Measurements from ENCODE around the gene RNF115.
"Not testable (repeated sequence)": the region's sequence is repeated elsewhere in the genome, so short reads cannot be mapped to it uniquely, and the experiment has no call there.

The RNF115 gene

DNA sequence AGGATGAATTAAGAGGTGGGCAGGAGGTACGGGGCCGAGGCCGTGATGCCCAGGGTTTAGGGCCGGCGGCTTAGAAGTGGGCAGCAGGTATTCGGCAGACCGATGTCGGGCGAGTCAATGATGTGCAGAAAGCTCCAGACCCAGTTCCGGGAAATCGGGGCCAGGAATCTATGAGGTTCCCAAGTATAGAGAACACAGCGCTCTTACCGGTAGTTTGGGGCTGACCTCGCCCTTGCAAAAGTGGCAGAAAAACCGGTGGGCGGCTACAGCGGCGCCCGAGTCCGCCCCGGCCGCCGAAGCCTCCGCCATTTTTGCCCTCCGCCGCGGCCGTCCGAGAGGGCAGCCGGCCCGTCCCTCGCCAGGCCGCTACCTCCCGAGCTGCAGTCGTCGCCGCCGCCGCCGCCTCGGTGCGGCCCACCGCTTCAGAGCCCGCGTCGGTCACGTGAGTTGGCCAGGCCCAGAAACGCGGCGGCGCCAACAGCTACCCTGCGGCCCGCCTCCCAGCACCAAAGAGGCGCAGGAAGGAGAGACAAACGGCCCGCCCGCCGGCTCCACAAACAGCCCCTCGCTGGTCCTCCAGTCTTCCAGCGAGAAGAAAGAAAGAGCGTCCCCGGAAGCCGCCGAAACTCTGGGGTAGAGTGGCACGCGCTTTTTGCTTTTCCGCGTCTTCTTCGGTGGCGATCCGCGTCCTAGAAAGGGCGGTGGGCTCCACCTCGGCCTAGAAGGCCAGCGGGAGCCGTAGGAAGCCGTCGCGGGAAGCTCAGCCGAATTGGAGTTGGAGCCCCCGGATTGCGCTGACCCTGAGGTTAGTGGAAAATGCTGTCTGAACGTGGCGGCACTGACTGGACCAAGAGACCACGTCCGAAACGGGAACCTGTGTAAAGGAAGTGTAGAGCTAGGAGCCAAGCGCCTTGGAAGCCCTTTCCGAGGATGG lies at the start of gene RNF115, which contains the start of gene POLR3C:
RNF115 (minus strand) TSS at position 531 of the 934 bp plus-strand sequence; CDS start at position 309, 222 bp downstream.
POLR3C (plus strand) TSS at position 636 of the 934 bp plus-strand sequence. CDS start 1,577 bp downstream, outside the sequence.
- DNase-seq: peak; percentile 92

DNA sequence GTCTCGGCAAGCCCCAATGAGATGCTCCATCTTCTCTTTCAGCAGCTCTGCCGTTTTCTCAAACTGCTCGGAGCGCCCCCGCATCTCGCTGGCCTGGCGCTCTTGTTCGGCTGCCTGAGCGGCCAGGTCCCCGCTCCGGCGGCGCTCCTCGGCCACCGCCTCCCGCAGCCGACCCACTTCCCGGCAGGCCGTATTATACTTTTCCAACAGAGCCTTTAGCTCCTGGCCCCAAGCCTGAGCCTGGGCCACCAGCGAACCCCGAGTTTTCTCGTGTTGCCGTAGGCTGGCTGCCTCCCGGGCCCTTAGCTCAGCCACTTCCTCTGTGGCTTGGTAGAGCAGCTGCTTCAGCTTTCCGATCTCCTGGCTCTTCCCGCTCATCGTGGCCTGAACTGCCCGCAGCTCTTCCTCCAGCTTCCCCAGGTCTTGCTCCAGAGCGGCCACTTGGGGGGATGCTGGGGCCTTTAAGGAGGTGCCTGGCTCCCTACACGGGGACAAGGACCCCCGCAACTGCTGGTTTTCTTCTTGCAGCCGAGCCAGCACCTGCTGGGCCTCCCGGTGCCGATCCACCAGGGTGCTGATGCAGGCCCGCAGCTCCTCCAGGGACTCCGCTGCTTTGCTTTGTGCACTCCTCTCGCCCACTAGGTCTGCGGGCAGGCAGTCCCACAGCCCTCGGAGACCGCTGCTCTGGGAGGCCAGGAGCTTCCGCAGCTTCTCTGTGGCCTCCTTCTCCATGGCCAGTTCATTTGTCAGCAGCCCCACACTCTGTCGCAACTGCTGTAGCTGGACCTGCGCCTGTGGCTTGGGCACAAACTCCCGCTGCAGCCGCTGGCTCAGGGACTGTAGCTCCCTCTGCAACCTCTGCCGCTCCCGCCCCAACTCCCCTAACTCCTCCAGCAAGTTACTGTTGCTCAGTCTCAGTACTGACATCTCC lies 48.4 kb upstream of the RNF115 start:
- peak; percentile 29 for DNase-seq

DNA sequence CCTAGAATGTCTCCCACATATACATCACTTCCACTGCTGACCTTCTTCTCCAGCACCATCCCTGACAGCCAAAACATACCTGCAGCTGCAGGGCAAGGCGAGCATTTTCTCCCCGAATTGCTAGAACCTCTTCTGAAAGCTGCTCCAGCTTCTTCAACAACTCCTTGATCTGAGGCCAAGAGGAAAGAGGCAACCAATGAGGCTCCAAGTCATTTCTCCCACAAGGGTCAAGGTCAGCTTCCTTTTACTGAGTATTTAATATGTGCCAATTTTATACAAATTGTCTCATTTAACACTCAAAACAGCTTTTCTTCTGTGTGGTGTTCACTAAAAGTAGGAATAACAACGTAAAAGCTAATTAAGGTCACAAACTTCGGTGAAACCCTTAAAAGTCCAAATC lies 44.3 kb upstream of the RNF115 start:
- DNase-seq: no peak

GRCh38 chr1:145863282-145864018 lies 39.6 kb upstream of the RNF115 start:
- no peak for DNase-seq

DNA sequence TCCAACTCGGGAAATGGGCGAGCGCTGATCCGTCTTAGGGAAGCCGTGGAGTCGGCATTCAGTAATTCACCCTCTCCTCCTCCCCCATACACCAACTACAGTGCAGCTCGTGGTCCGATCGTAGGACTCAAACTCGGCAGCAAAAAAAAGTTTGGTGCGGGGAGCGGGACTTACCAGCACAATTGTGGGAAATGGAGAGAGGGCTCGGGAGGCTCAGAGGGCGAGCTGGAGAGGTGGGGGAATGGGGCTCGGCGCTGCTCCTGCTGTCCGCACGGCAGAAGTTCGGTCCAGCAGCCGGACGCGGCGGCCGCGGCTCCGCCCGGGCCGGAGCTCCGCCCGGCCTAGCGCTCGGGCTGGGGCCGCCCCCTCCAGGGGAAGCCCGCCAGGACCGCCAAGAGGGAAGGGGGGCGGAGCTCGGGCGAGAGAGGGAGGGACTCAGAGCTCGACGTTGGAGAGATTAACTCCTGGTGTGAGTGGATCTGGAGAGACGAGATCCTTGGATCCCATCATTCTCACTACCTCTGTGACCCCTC lies 35.7 kb upstream of the RNF115 start:
- peak; percentile 78 for DNase-seq

GRCh38 chr1:145858901-145859490 lies 35.1 kb upstream of the RNF115 start, which contains the start of gene PIAS3:
Gene PIAS3 (minus strand): TSS chr1:145859081. CDS start chr1:145858990, 91 bp downstream.
- DNase-seq: peak; percentile 85

GRCh38 chr1:145858238-145858900 lies 34.5 kb upstream of the RNF115 start:
- peak; percentile 71 for DNase-seq

GRCh38 chr1:145857170-145857569 lies 33.3 kb upstream of the RNF115 start:
- DNase-seq: no peak

DNA sequence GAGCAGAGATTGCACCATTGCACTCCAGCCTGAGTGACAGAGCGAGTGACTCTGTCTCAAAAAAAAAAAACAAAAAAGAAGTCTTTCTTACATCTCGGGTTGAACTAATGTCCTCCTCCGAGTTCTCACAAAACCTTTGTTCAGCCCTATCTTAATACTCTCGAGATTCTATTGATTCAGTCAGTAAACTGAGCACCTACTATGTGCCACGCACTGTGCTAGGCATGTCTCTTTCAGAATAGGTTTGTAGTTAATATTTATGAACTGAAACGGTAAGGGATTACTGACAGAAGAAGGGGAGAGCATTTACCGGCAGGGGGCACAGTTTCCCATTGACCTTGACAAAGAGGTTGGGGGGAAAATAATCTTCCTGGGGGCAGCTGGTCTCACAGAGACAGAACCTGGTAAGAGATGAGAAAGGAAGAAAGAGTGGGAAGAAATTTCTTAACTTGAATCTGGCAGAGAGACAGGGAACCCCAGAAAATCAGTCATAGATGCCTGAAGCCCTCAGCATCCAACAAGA lies 31.6 kb upstream of the RNF115 start:
- DNase-seq: peak; percentile 19

DNA sequence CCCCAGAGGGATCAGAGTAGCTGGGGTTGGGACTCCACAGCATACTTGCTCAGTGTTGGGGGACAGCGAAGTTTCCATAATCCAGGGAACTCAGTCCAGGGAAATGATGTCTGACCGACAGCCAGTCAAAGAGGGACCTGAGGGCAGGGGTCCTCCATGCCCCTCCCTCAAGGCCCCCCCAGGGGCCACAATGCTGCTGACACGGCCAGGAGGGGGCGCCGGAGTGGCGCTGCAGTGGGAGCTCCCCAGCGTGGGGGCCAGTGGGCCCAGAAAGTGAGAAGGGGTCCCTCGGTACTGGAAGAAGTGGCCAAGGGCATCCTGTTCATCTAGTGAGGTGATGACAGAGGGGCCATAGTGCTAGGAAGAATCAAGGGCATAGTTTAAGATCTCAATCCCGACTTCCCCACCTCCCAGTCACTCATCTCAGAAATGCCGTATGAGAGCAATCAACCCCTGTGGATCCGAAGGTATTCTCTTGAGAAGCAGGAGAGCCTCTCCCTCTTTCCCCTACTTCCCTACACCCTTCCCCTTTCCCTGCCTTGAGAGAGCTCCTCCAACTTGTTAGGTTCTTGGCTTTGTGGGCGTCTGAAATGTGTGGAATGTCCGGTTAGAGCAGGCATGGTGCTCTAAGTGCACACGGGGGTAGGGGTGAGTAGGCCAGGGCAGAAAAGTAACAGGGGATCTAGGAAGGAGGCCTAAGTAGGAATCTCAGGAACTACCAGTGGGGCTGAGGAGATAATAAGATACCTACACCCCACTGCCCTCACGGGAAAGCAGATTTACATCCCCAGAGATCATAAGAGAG lies 25.7 kb upstream of the RNF115 start:
- no peak for DNase-seq

DNA sequence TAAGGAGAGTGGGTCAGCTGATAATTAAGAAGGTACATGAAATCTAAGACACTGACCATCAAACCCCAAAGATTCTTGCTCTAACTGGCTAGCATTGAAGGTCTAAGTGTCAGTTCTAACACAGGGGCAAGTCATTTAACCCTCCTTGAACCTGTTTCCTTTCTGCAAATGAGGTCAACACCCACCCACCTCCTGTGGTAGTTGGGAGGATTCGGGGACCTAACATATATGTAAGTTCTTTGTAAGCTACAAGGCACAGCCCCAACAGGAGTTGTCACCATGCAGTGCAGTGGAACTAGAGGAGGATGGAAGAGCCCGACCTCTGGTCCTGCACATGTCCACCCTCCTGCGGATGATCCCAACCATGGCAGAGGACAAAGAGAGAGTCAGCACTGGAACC lies 23.9 kb upstream of the RNF115 start:
- no peak for DNase-seq

DNA sequence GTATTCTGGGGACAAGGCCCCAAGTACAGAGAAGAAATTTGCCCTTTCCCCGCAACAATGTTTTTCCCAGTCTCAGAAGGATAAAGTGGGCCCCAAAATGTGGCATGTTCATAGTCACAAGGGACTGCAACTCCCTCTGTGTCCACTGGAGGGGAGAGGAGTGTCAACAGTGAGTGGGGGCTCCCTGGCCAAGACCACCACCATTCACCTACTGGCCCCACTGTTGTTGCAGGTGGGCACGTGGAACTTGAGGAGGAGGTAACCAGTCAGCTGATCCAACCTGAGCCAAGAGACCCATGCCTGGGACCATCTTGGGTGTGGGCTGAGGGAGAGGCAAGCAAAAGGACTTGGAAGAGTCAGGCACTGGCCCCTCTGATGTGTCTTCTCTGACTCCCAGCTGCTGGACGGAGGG lies 22.3 kb upstream of the RNF115 start:
- DNase-seq: peak; percentile 44

- DNase-seq: peak; percentile 77
These were observed 21.7 kb upstream of the RNF115 start, which contains the start of gene NUDT17 for GRCh38 chr1:145845514-145846161. Gene NUDT17 (plus strand): TSS chr1:145845630. CDS start chr1:145845641, 11 bp downstream.

DNA sequence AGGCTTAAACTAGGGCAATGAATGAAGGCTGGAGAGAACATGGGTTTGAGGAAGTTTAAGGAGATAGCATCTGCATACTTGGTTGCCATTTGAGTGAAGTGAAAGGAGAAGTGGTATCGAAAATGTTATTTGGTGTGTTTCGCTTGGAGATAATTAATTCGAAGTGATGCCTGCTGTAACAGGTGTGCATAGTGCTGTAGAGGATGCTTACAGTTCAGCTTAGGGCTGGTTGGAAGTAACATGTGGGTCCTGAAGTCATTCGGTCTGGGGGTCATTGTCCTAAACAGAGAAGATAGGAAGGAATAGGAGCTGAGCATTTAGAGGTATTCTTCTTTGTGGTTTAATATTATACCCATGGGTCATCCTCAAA lies 21.2 kb upstream of the RNF115 start:
- no peak for DNase-seq

DNA sequence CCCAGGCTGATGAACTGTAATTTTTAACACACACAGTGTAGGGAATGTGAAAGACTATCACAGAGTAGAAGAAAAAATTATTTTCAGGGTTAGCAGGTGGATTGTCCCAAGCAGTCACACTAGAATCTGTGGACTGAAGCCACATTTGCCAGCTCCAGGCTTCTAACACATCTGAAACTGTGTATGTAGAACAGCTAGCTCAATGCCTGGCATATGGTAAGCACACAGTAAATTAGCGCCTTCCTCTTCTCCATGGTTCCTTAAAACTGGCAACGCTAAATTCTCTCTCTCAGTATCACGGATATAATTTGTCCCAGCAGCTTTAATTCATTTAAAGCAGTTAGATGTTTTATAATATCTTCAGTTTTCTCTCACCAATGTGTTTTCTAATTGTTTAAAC lies 19.1 kb upstream of the RNF115 start:
- DNase-seq: no peak

DNA sequence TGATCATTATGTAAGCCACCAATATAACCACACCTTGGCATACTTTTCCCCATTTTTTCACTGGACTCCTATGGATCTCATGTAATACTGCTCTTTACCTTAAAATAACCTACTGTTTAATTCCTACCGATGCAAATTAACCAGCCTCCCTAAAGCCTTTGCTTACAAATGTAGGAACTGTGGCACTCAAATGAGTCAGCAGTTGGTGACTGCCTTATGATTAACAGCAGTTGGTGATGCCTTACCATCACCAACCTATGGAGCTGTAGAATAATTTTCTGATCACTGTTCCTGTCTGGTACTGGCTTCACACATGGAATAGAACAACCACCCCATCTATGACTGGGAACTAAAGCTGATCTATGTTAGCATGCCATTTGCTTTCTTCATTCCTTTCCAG lies 13.8 kb upstream of the RNF115 start:
- DNase-seq: no peak

- DNase-seq: not testable (repeated sequence)
These were observed 6.9 kb upstream of the RNF115 start for GRCh38 chr1:145830810-145831209.

- DNase-seq: no peak
These were observed 4.6 kb upstream of the RNF115 start for GRCh38 chr1:145828367-145829026.

DNA sequence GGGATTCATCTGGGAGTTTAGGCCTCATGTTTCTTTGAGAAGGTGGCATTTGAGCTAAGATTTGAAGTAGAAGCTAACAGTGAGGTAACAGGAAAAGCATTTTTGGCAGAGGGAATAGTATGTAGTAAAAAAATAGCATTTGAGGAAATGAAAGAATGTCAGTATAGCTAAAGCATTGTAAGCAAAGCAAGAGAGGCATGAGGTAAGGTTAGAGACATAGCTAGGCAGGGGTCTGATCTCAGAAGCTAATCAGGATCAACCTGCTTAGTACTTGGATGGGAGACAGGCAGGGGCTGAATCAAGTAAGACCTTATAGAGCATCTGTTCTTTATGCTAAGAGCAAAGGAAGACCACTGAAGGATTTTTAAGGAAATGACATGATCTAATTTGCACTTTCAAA lies 4.1 kb upstream of the RNF115 start:
- no peak for DNase-seq
